ENCODE measurements around the gene CYP4A11.
"Not testable (repeated sequence)": the region's sequence is repeated elsewhere in the genome, so short reads cannot be mapped to it uniquely, and the experiment has no call there.

Gene CYP4A11

DNA sequence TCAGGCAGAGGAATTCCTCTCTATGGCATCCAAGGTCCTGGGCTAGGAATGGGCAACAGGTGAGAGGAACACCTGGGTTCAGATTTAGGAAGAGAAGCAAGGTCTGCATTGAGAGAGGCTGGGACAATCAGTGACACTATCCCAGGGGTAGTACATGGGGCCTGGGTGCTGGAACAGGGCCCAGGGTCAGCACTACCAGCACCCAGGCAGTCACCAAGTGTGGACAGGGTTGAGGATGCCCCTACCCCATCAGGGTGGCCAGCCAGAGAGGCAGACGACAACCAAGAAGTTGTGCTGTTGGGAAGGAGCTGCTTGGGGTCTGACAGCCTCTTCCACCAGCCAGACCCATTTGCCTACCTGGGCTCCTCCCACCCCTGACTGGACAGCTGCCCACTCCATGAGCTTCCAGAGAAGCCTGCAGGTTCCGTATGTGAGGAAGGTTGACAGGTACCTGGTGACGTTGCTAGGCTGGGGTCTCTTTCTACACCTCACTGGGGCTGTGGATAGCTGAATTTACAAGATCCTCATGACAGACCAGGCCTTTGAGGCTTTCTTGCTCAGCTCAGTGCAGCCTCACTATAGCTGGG is 13.9 kb downstream of the CYP4A11 start:
- DNase-seq (ENCODE audit: low spot score) = no peak

DNA sequence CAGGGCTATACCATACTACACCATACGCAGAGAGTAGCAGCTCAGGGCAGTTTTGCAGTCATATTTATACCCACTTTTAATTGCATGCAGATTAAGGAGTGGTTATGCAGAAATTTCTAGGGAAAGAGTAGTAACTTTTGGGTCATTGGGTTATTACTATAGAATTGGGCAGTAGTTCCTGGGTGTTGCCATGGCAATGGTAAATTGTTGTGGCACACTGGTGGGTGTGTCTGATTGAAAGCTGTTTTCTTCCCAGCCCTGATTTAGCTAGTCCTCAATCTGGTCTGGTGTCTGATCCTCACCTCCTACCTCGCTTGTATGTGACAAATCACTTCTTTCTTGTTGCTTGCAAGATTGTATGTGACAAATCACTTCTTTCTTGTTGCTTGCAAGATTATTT is 30.5 kb downstream of the CYP4A11 start:
- no peak for DNase-seq (ENCODE audit: low spot score)

DNA sequence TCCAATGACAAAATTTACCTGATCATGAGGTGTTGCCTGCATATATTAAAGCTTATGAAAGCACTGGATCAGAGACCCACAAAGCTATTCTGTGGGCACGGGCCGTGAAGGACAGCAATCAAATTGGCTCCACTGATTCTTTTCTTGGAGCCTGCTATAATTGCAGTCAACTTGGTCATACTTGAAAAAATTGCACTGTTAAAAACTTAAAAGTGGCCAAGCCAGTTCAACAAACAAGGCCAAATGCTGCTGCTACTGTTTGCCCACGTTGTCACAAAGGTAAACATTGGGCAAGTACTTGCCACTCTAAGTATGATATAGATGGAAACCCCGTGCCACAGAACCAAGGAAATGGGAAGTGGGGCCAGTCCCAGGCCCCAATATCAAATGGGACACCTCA is 37.8 kb downstream of the CYP4A11 start:
- no peak for DNase-seq (ENCODE audit: low spot score)

DNA sequence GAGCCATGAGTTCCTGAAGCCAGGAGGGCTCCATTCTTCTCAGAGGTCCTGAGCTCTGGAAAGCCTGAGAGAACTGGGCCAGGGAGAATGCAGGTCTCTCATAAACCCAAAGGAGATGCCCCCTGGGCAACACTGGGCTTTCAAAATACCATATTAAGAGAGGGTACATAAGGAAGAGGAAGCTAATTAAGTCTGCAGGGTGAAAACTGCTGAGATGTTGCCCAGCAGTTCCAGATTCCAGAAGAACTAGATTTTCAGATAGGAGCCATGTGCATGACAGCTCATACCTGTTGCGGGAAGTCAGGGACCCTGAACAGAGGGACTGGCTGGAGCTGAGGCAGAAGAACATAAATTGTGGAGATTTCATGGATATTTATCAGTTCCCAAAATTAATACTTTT is 40.9 kb downstream of the CYP4A11 start:
- no peak for DNase-seq (ENCODE audit: low spot score)

DNA sequence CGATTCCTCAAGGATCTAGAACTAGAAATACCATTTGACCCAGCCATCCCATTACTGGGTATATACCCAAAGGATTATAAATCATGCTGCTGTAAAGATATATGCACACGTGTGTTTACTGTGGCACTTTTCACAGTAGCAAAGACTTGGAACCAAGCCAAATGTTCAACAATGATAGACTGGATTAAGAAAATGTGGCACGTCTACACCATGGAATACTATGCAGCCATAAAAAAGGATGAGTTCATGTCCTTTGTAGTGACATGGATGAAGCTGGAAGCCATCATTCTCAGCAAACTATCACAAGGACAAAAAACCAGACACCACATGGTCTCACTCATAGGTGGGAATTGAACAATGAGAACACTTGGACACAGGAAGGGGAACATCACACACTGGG is 59.6 kb downstream of the CYP4A11 start:
- not testable (repeated sequence) for DNase-seq (ENCODE audit: low spot score)
